Calu3 (cell line): ENCODE data around the gene DYNLL1. TPM values are rescaled to one million over a fixed set of nuclear protein-coding genes. Genes with fewer than 3 reads are reported as not detected.
"Not testable (repeated sequence)": the region's sequence is repeated elsewhere in the genome, so short reads cannot be mapped to it uniquely, and the experiment has no call there.

Source experiments
- BruUV-seq: library from RNA; stranded (reverse); fragments of 400-500 nt; replicated peaks from 2 replicates; lab custom pipeline; 2021; lab: Mats Ljungman, UMichigan
- CTCF ChIA-PET: fragments of 300-600 bp; sonication (Branson Sonifier 250); formaldehyde crosslinking; loops from one replicate; lab custom pipeline; 2022; ENCODE audit warnings: antibody characterized with exemption; lab: Charles Lee
- DNase-seq: peaks from one replicate; pipeline ENCODE4 v3.0.0; 2022
- H3K27ac Mint-ChIP-seq: one replicate; pipeline ENCODE4 v1.8.0; 2022; ENCODE audit warnings: mixed read lengths; ENCODE audit not compliant: unreplicated experiment
- H3K27me3 Mint-ChIP-seq: one replicate; pipeline ENCODE4 v1.8.0; 2022; ENCODE audit warnings: mixed read lengths; ENCODE audit not compliant: unreplicated experiment
- H3K36me3 Mint-ChIP-seq: one replicate; pipeline ENCODE4 v1.8.0; 2022; ENCODE audit warnings: mild to moderate bottlenecking, moderate library complexity, mixed read lengths; ENCODE audit not compliant: insufficient read depth, unreplicated experiment
- H3K4me1 Mint-ChIP-seq: one replicate; pipeline ENCODE4 v1.8.0; 2022; ENCODE audit warnings: mild to moderate bottlenecking, low read depth, mixed read lengths; ENCODE audit not compliant: unreplicated experiment
- H3K4me3 Mint-ChIP-seq: one replicate; pipeline ENCODE4 v1.8.0; 2022; ENCODE audit warnings: mild to moderate bottlenecking, low read depth, moderate library complexity, mixed read lengths; ENCODE audit not compliant: unreplicated experiment
- H3K9me3 Mint-ChIP-seq: one replicate; pipeline ENCODE4 v1.8.0; 2022; ENCODE audit warnings: low read depth, mixed read lengths; ENCODE audit not compliant: unreplicated experiment
- intact Hi-C: fragments of 100-400 bp; cut with micrococcal nuclease; formaldehyde crosslinking; loops from one replicate; pipeline ENCODE4 v1.10.0; 2022; ENCODE audit not compliant: unreplicated experiment
- total RNA-seq: library from RNA; stranded (reverse); gene quantifications from 2 replicates; pipeline ENCODE4 v1.2.3, GENCODE V29; 2022
- TF ChIP-seq, protein P1 (sequence below): fragments of 200-600 bp; IDR thresholded peaks from one replicate; pipeline ENCODE4 v1.8.0; 2022; ENCODE audit warnings: antibody characterized with exemption; ENCODE audit not compliant: unreplicated experiment

Gene DYNLL1
- total RNA-seq, 1 experiment from 2014 or later: 419 TPM

DNA sequence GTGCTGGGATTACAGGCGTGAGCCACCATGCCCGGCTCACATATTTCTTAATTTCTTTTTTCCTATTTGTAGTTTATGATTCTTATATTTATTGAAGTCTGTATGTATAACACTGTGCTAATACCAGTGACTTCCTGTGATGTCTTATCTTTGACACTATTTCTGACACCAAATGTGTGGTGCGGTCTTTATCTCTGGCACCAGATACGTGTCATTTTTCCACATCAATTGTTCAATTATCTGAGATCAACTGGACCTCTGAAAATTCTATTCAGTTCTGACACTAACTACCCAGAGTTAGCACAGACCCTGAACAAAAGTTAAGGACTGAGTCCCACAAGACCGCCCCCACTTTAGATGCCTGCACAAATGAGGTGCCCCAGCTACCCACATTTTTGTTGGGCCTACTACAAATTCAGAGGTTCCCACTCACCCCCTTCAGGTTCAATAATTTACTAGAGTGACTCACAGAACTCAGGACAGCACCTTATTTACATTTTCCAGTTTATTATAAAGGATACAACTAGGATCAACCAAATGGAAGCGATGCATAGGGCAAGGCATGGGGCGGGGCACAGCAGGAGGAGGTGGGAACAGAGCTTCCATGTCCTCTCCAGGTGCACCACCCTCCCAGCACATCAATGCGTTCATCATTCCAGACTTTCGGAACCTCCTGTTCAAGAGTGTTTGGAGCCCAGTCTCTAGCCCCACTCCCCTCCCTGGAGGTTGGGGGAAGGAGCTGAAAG is 14.7 kb upstream of the DYNLL1 start:
- no peaks in the 10 kb centered on the region for H3K9me3 Mint-ChIP-seq
- TF ChIP-seq, protein P1, sequence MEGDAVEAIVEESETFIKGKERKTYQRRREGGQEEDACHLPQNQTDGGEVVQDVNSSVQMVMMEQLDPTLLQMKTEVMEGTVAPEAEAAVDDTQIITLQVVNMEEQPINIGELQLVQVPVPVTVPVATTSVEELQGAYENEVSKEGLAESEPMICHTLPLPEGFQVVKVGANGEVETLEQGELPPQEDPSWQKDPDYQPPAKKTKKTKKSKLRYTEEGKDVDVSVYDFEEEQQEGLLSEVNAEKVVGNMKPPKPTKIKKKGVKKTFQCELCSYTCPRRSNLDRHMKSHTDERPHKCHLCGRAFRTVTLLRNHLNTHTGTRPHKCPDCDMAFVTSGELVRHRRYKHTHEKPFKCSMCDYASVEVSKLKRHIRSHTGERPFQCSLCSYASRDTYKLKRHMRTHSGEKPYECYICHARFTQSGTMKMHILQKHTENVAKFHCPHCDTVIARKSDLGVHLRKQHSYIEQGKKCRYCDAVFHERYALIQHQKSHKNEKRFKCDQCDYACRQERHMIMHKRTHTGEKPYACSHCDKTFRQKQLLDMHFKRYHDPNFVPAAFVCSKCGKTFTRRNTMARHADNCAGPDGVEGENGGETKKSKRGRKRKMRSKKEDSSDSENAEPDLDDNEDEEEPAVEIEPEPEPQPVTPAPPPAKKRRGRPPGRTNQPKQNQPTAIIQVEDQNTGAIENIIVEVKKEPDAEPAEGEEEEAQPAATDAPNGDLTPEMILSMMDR: no peak
- DNase-seq: no peak
- H3K27ac Mint-ChIP-seq: no peak overlapping the region
- BruUV-seq: no TSS peak
- intact Hi-C loops: no loop called here
- no peak overlapping the region for H3K4me3 Mint-ChIP-seq
- no peaks in the 10 kb centered on the region for H3K36me3 Mint-ChIP-seq
- peaks cover 11% of the 10 kb centered on the region for H3K4me1 Mint-ChIP-seq
- CTCF ChIA-PET: interaction anchor here (1.1 kb wide), 1 partner anchor 10 kb away, joined by 5 read pairs; no protein-coding TSS in a partner anchor
- no peaks in the 10 kb centered on the region for H3K27me3 Mint-ChIP-seq

GRCh38 chr12:120483621-120484020 is 12.3 kb upstream of the DYNLL1 start:
- CTCF ChIA-PET: interaction anchor here (1.2 kb wide), 1 partner anchor 9 kb away, joined by 4 read pairs; no protein-coding TSS in a partner anchor
- no peaks in the 10 kb centered on the region for H3K27me3 Mint-ChIP-seq
- no TSS peak for BruUV-seq
- DNase-seq: no peak
- H3K36me3 Mint-ChIP-seq: no peaks in the 10 kb centered on the region
- H3K4me1 Mint-ChIP-seq: peaks cover 11% of the 10 kb centered on the region
- TF ChIP-seq, protein P1: no peak
- H3K27ac Mint-ChIP-seq: no peak overlapping the region
- no peak overlapping the region for H3K4me3 Mint-ChIP-seq
- no peaks in the 10 kb centered on the region for H3K9me3 Mint-ChIP-seq
- intact Hi-C loops: no loop called here

DNA sequence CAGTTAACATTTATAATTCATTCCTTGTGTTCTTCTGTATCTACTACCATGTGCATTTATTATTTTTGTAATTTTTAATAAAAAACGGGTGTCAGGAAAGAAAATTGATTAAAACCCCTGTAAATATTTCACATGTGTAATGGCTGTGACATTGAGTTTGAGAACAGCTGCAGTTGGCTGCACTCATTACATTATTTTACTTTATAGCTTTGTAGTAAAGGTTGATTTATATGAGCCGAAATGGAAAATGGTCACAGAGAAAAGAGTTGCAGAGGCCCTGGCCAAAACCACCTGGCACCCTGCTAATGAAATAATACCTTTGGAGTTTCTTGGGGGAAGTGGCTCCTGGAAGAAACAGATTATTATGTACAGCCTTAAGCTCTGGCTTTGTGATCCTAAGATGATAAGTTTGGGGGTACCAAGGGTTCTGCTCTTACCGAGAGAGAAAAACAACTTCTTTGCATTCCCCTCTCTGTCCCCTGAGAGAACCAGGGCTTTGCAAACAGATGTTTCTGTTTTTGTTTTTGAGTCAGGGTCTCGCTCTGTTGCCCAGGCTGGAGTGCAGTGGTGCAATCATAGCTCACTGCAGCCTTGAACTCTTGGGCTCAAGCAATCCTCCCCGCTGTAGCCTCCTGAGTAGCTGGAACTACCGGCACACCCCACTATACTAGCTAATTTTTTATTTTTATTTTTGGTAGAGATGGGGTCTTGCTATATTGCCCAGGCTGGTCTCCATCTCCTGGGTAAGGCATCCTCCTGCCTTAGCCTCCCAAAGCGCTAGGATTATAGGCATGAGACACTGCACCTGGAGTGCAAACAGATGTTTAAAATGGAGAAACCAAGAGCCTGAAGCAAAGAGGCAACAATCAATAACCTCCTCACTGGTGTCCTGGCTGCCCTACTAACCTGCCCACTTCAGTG is 9.7 kb upstream of the DYNLL1 start:
- no peaks in the 10 kb centered on the region for H3K9me3 Mint-ChIP-seq
- H3K27me3 Mint-ChIP-seq: no peaks in the 10 kb centered on the region
- no peak overlapping the region for H3K4me3 Mint-ChIP-seq
- CTCF ChIA-PET: interaction anchor here (0.6 kb wide), 1 partner anchor 250 kb away, joined by 3 read pairs; no protein-coding TSS in a partner anchor
- TF ChIP-seq, protein P1: no peak
- no peak overlapping the region for H3K27ac Mint-ChIP-seq
- no peak for DNase-seq
- intact Hi-C loops: no loop called here
- H3K36me3 Mint-ChIP-seq: peaks cover 3% of the 10 kb centered on the region
- BruUV-seq: no TSS peak
- H3K4me1 Mint-ChIP-seq: no peaks in the 10 kb centered on the region

DNA sequence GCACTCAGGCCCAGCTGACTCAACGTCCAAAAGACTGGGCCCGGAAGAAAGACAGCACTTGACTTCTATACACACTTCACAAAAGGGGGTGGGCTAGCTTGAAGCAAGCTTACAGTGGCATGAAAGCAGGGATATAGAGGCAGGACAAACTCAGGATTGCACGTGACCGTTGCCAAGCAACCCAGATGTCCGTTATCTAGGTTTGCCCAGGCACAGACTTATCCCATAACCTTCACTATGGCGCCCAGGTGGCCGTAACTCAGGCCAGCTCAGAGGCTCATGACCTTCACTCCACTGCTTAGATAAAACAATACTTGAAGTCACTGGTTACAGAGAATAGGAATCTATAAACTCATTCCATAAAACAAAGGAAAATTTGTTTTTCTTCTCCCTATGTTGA is 8.4 kb upstream of the DYNLL1 start:
- DNase-seq, H3K4me3 Mint-ChIP-seq, H3K27ac Mint-ChIP-seq, intact Hi-C loops, H3K27me3 Mint-ChIP-seq, H3K4me1 Mint-ChIP-seq, BruUV-seq, H3K9me3 Mint-ChIP-seq, H3K36me3 Mint-ChIP-seq: not testable (repeated sequence)
- CTCF ChIA-PET: interaction anchor here (2.2 kb wide), 1 partner anchor 13 kb away, joined by 6 read pairs; no protein-coding TSS in a partner anchor
